H1 (cell line): Measurements from ENCODE around the gene FGFRL1. TPM values are rescaled to one million over a fixed set of nuclear protein-coding genes. Genes with fewer than 3 reads are reported as not detected.

Source experiments
- CTCF ChIA-PET: fragments of 300-600 bp; sonication (Branson Sonifier 250); formaldehyde crosslinking; loops from one replicate; lab custom pipeline; 2021; ENCODE audit not compliant: partially characterized antibody; lab: Charles Lee
- POLR2A ChIA-PET: fragments of 300-600 bp; sonication (Branson Sonifier 250); formaldehyde crosslinking; loops from one replicate; lab custom pipeline; 2021; ENCODE audit warnings: inconsistent platforms; ENCODE audit not compliant: partially characterized antibody; lab: Charles Lee
- DNase-seq, 2 experiments: peaks; one replicate each; pipeline versions ENCODE4 v3.0.0 to v3.0.0-alpha.2; 2010 to 2022; ENCODE audit warnings: low spot score in 2 of 2, low read depth in 1 of 2, mixed read lengths in 1 of 2
- FAIRE-seq: peaks from 2 replicates; lab custom pipeline; 2011; peaks lifted over from hg19 to GRCh38; lab: Jason Lieb, UNC
- H2AFZ ChIP-seq: 2 replicates; pipeline ENCODE4 v1.8.1; 2012; ENCODE audit warnings: low read length, inconsistent platforms
- H2AK5ac ChIP-seq: 2 replicates; pipeline ENCODE4 v1.6.1; 2013; ENCODE audit warnings: low read depth, low read length
- H2BK120ac ChIP-seq: replicated peaks from 2 replicates; pipeline ENCODE3; 2013; ENCODE audit warnings: low read depth, low read length, inconsistent platforms
- H2BK12ac ChIP-seq: 2 replicates; pipeline ENCODE4 v1.6.1; 2013; ENCODE audit warnings: low read depth, low read length
- H2BK15ac ChIP-seq: 2 replicates; pipeline ENCODE4 v1.6.1; 2013; ENCODE audit warnings: low read length
- H2BK20ac ChIP-seq: 2 replicates; pipeline ENCODE4 v1.6.1; 2013; ENCODE audit warnings: low read length
- H2BK5ac ChIP-seq: 2 replicates; pipeline ENCODE4 v1.6.1; 2013; ENCODE audit warnings: low read depth, low read length
- H3K14ac ChIP-seq: 2 replicates; pipeline ENCODE4 v1.6.1; 2013; ENCODE audit warnings: inconsistent platforms; ENCODE audit not compliant: insufficient read length
- H3K18ac ChIP-seq: 2 replicates; pipeline ENCODE4 v1.6.1; 2013; ENCODE audit warnings: low read length; ENCODE audit errors: extremely low read depth
- H3K23ac ChIP-seq: 2 replicates; pipeline ENCODE4 v1.6.1; 2013; ENCODE audit warnings: inconsistent platforms; ENCODE audit not compliant: insufficient read length
- H3K23me2 ChIP-seq: 2 replicates; pipeline ENCODE4 v1.6.1; 2013; ENCODE audit warnings: low read depth, low read length
- H3K27ac ChIP-seq: 2 replicates; pipeline ENCODE4 v1.6.1; 2011; ENCODE audit warnings: low read depth, low read length, inconsistent platforms
- H3K27me3 ChIP-seq, 4 experiments: replicated peaks in 1 of 4; 1 replicate in 1 of 4; 2 replicates in 3 of 4; pipeline versions ENCODE4 v1.6.1 to v1.8.1; 2011 to 2013; ENCODE audit warnings: low read length in 3 of 4, mild to moderate bottlenecking in 3 of 4, inconsistent platforms in 2 of 4, mixed read lengths in 2 of 4, moderate library complexity in 1 of 4; ENCODE audit not compliant: control insufficient read depth in 3 of 4, insufficient read depth in 3 of 4; ENCODE audit errors: extremely low read depth in 1 of 4
- H3K36me3 ChIP-seq, 4 experiments: 2 replicates each; pipeline versions ENCODE4 v1.6.1 to v1.8.1; 2011 to 2013; ENCODE audit warnings: mild to moderate bottlenecking in 4 of 4, low read length in 3 of 4, moderate library complexity in 2 of 4, control low read depth in 1 of 4, inconsistent platforms in 1 of 4; ENCODE audit not compliant: insufficient read depth in 4 of 4, control insufficient read depth in 2 of 4
- H3K4ac ChIP-seq: replicated peaks from 2 replicates; pipeline ENCODE3; 2013; ENCODE audit warnings: low read length, low read depth, mixed read lengths, inconsistent platforms; ENCODE audit not compliant: insufficient read length
- H3K4me1 ChIP-seq, 4 experiments: replicated peaks in 1 of 4; 1 replicate in 1 of 4; 2 replicates in 3 of 4; pipeline versions ENCODE4 v1.6.1 to v1.8.1; 2011 to 2013; ENCODE audit warnings: low read length in 3 of 4, inconsistent platforms in 2 of 4, mixed read lengths in 1 of 4; ENCODE audit not compliant: insufficient read depth in 4 of 4, control insufficient read depth in 3 of 4
- H3K4me2 ChIP-seq, 2 experiments: 2 replicates each; pipeline versions ENCODE4 v1.6.1 to v1.8.1; 2011 to 2013; ENCODE audit warnings: low read depth in 2 of 2, low read length in 2 of 2, control low read depth in 1 of 2, inconsistent platforms in 1 of 2, mild to moderate bottlenecking in 1 of 2; ENCODE audit not compliant: insufficient read depth in 1 of 2
- H3K4me3 ChIP-seq, 4 experiments: fragments of 200-600, 300-600 bp in 1 of 4; sonication (generic), shearing (Covaris generic), sonication (Bioruptor Twin) in 1 of 4; 2 replicates each; pipeline versions ENCODE4 v1.5.1 to v1.8.1; 2011 to 2016; ENCODE audit warnings: low read length in 4 of 4, low read depth in 3 of 4, control low read depth in 2 of 4, inconsistent platforms in 2 of 4, mild to moderate bottlenecking in 2 of 4, mixed read lengths in 1 of 4, moderate library complexity in 1 of 4; ENCODE audit not compliant: insufficient read depth in 2 of 4; ENCODE audit errors: extremely low read depth in 1 of 4
- H3K56ac ChIP-seq: replicated peaks from 2 replicates; pipeline ENCODE3; 2013; ENCODE audit warnings: low read depth, mild to moderate bottlenecking, mixed read lengths, low read length, inconsistent platforms; ENCODE audit not compliant: insufficient read length
- H3K79me1 ChIP-seq: 2 replicates; pipeline ENCODE4 v1.6.1; 2013; ENCODE audit warnings: low read depth, low read length, control low read depth
- H3K79me2 ChIP-seq, 2 experiments: 2 replicates each; pipeline versions ENCODE4 v1.6.1 to v1.8.1; 2012 to 2013; ENCODE audit warnings: low read length in 2 of 2, mild to moderate bottlenecking in 2 of 2, inconsistent platforms in 1 of 2; ENCODE audit not compliant: insufficient read depth in 2 of 2, control insufficient read depth in 1 of 2
- H3K9ac ChIP-seq, 4 experiments: replicated peaks in 1 of 4; 1 replicate in 1 of 4; 2 replicates in 3 of 4; pipeline versions ENCODE4 v1.6.1 to v1.8.1; 2011 to 2013; ENCODE audit warnings: low read depth in 3 of 4, low read length in 3 of 4, control low read depth in 2 of 4, mild to moderate bottlenecking in 2 of 4, moderate library complexity in 2 of 4, inconsistent platforms in 1 of 4; ENCODE audit errors: extremely low read depth in 1 of 4
- H3K9me3 ChIP-seq, 2 experiments: 2 replicates each; pipeline versions ENCODE4 v1.6.1 to v1.8.1; 2012 to 2013; ENCODE audit warnings: mild to moderate bottlenecking in 2 of 2, moderate library complexity in 2 of 2, control low read depth in 1 of 2, inconsistent platforms in 1 of 2, low read depth in 1 of 2, low read length in 1 of 2, mixed read lengths in 1 of 2; ENCODE audit not compliant: insufficient read depth in 2 of 2
- H4K20me1 ChIP-seq, 2 experiments: replicated peaks in 1 of 2; 2 replicates each; pipeline versions ENCODE3 to v1.8.1; 2011 to 2013; ENCODE audit warnings: inconsistent platforms in 2 of 2, low read length in 2 of 2, mild to moderate bottlenecking in 1 of 2; ENCODE audit not compliant: insufficient read depth in 2 of 2, control insufficient read depth in 1 of 2
- H4K5ac ChIP-seq: 2 replicates; pipeline ENCODE4 v1.6.1; 2013; ENCODE audit warnings: low read length, low read depth, mixed read lengths, inconsistent platforms; ENCODE audit not compliant: insufficient read length
- H4K8ac ChIP-seq: 2 replicates; pipeline ENCODE4 v1.8.0; 2013; ENCODE audit warnings: mild to moderate bottlenecking, moderate library complexity, low read length, inconsistent platforms; ENCODE audit not compliant: insufficient read depth; ENCODE audit errors: extremely low read depth
- H4K91ac ChIP-seq: replicated peaks from 2 replicates; pipeline ENCODE3; 2013; ENCODE audit warnings: low read length, mixed read lengths, inconsistent platforms; ENCODE audit not compliant: insufficient read length
- EGR1 ChIP-seq: IDR thresholded peaks from 2 replicates; pipeline ENCODE4 v1.6.1; 2011; ENCODE audit warnings: low read depth, low read length, borderline replicate concordance
- EZH2 ChIP-seq: fragments of 200-600 bp; sonication (generic); IDR thresholded peaks from 2 replicates; pipeline ENCODE4 v1.7.1; 2012; ENCODE audit warnings: low read depth, mild to moderate bottlenecking, moderate library complexity, low read length, inconsistent platforms; ENCODE audit not compliant: severe bottlenecking
- FOSL1 ChIP-seq: IDR thresholded peaks from 2 replicates; pipeline ENCODE4 v1.6.1; 2011; ENCODE audit warnings: mild to moderate bottlenecking, low read depth, low read length, moderate library complexity; ENCODE audit not compliant: insufficient read depth
- KDM5A ChIP-seq: fragments of 200-600 bp; IDR thresholded peaks from 2 replicates; pipeline ENCODE4 v1.7.1; 2012; ENCODE audit warnings: mild to moderate bottlenecking, low read length, inconsistent platforms, mixed read lengths
- PHF8 ChIP-seq: fragments of 200-600 bp; sonication (generic); conservative IDR thresholded peaks from 2 replicates; pipeline ENCODE4 v1.7.1; 2012; ENCODE audit warnings: low read depth, mild to moderate bottlenecking, inconsistent platforms, low read length, moderate library complexity
- POLR2A ChIP-seq, 2 experiments: IDR thresholded peaks; 1 replicate in 1 of 2; 2 replicates in 1 of 2; pipeline ENCODE4 v1.6.1; 2011; ENCODE audit warnings: low read depth in 2 of 2, low read length in 2 of 2, mild to moderate bottlenecking in 2 of 2; ENCODE audit errors: control extremely low read depth in 1 of 2
- POU5F1 ChIP-seq: IDR thresholded peaks from 2 replicates; pipeline ENCODE4 v1.6.1; 2011; ENCODE audit warnings: low read depth, mild to moderate bottlenecking, low read length, moderate library complexity
- SAP30 ChIP-seq: fragments of 300-600 bp; sonication (generic); IDR thresholded peaks from 2 replicates; pipeline ENCODE4 v1.7.1; 2012; ENCODE audit warnings: low read length, moderate library complexity, mild to moderate bottlenecking, inconsistent platforms; ENCODE audit not compliant: insufficient read depth, insufficient replicate concordance
- SIX5 ChIP-seq: IDR thresholded peaks from 2 replicates; pipeline ENCODE4 v1.6.1; 2011; ENCODE audit warnings: mild to moderate bottlenecking, low read depth, low read length
- TBP ChIP-seq: IDR thresholded peaks from 2 replicates; pipeline ENCODE4 v1.6.1; 2011; ENCODE audit warnings: low read depth, low read length, improper control_type of control experiment
- ZNF274 ChIP-seq: IDR thresholded peaks from 2 replicates; pipeline ENCODE4 v1.7.0; 2012; ENCODE audit warnings: low read length, borderline replicate concordance; ENCODE audit errors: extremely low read depth
- WGBS, 2 experiments: shearing (Covaris generic) in 1 of 2; methylation state at CpG; one replicate each; pipeline versions ENCODE4 v1.1.6 to v1.1.7; 2013 to 2015; ENCODE audit warnings: low lambda C conversion rate in 2 of 2, mixed read lengths in 2 of 2, inconsistent platforms in 1 of 2, low coverage in 1 of 2, missing lambda C conversion rate in 1 of 2; ENCODE audit not compliant: insufficient replicate concordance in 2 of 2, insufficient coverage in 1 of 2, insufficient read length in 1 of 2; ENCODE audit errors: extremely low coverage in 1 of 2, missing lambda C conversion rate in 1 of 2; 5-methylcytosine and 5-hydroxymethylcytosine counted together
- polyA plus RNA-seq, 7 experiments: library from polyadenylated mRNA; depleted of rRNA in 3 of 7; stranded (reverse) in 5 of 7; unstranded in 2 of 7; fragments of >200 nt in 5 of 7; fragments of 200-250 nt in 2 of 7; gene quantifications; 1 replicate in 5 of 7; 2 replicates in 1 of 7; 4 replicates in 1 of 7; pipeline versions ENCODE4 v1.2.1 to v1.2.3, GENCODE V29; 2011 to 2013; ENCODE audit warnings: missing spikeins in 2 of 7, mixed read lengths in 2 of 7
- total RNA-seq: library from RNA; stranded (reverse); fragmentation: NEBNext Ultra II Directional; extraction: Animal tissue kit (Norgen Biotek cat#: 25700); gene quantifications from 2 replicates; pipeline ENCODE4 v1.2.1, GENCODE V29; 2021
- TF ChIP-seq, protein P1 (sequence below): IDR thresholded peaks from 2 replicates; pipeline ENCODE4 v1.6.1; 2012; ENCODE audit warnings: low read length, inconsistent platforms

FGFRL1 gene
- total and polyA plus RNA-seq, 2 of the 8 experiments (the other 6 are each of a cell fraction or from before 2014, with no cell fraction given), result 18.9 to 34.6 TPM

- Histone ChIP-seq H3K9ac (no peak overlapping the region), H3K4me3 (no peak overlapping the region), H2BK20ac (no peak overlapping the region), H3K23me2 (peaks cover 6% of the 10 kb centered on the region; the same call in 1 of the 2 replicates), H3K27me3 (peaks cover 9 to 19% (median 12%) of the 10 kb centered on the region in 4 experiments; a peak in 6 of 7 replicates), H2BK15ac (no peak overlapping the region), H2BK12ac (no peak overlapping the region), H3K18ac (no peak overlapping the region), H2BK120ac (no peak overlapping the region), H4K20me1 (peaks cover 2 to 13% of the 10 kb centered on the region in 2 experiments), H3K4me1 (peaks cover 0 to 7% (median 3%) of the 10 kb centered on the region in 4 experiments; a peak in 3 of 7 replicates), H3K14ac (no peak overlapping the region), H3K56ac (no peak overlapping the region), H2AFZ (no peak overlapping the region), H4K8ac (no peak overlapping the region; the same call in 1 of the 2 replicates), H3K4me2 (no peak overlapping the region), H3K23ac (no peak overlapping the region), H3K79me2 (no peaks in the 10 kb centered on the region), H2AK5ac (no peak overlapping the region), H3K9me3 (no peaks in the 10 kb centered on the region), H3K79me1 (no peaks in the 10 kb centered on the region), H2BK5ac (no peak overlapping the region), H4K91ac (no peak overlapping the region), H3K4ac (no peak overlapping the region), H4K5ac (no peak overlapping the region), H3K36me3 (no peaks in the 10 kb centered on the region), H3K27ac (no peak overlapping the region)
- no peak for DNase-seq
- 89% methylated on average over 10 of the region's 21 CpGs; no CpG with 5 or more reads in 1 of the 2 experiments for WGBS, 2 experiments
- CTCF ChIA-PET, result interaction anchor here (0.6 to 2.0 kb wide), 6 partner anchors 12 to 806 kb away, joined by 3 to 6 read pairs (median 3); no protein-coding TSS in a partner anchor
- POLR2A ChIA-PET, result no interaction called here
- FAIRE-seq, result no peak
- TF ChIP-seq EGR1, result no peak
- TF ChIP-seq SIX5, result no peak
- no peak for TF ChIP-seq ZNF274
- TF ChIP-seq PHF8, result no peak
- TF ChIP-seq POLR2A (IDR thresholded peaks at IDR 0.05; ENCODE audit: control extremely low read depth in 1 of 2, low read depth in 2 of 2, low read length in 2 of 2), result no peak
- no peak for TF ChIP-seq EZH2
- no peak for TF ChIP-seq FOSL1
- no peak for TF ChIP-seq SAP30
- TF ChIP-seq POU5F1, result no peak
- TF ChIP-seq TBP, result no peak
- no peak for TF ChIP-seq KDM5A
- TF ChIP-seq, protein P1, sequence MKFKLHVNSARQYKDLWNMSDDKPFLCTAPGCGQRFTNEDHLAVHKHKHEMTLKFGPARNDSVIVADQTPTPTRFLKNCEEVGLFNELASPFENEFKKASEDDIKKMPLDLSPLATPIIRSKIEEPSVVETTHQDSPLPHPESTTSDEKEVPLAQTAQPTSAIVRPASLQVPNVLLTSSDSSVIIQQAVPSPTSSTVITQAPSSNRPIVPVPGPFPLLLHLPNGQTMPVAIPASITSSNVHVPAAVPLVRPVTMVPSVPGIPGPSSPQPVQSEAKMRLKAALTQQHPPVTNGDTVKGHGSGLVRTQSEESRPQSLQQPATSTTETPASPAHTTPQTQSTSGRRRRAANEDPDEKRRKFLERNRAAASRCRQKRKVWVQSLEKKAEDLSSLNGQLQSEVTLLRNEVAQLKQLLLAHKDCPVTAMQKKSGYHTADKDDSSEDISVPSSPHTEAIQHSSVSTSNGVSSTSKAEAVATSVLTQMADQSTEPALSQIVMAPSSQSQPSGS, result no peak
Observed at GRCh38 chr4:965766-966134, 45.7 kb upstream of the FGFRL1 start.
